Pons (tissue), 1 donor: ENCODE results near the gene AGPAT3.

ENCODE experiments used
- DNase-seq: peaks from one replicate; pipeline ENCODE4 v3.0.0-alpha.2; 2016; ENCODE audit warnings: low spot score

AGPAT3 gene

DNA sequence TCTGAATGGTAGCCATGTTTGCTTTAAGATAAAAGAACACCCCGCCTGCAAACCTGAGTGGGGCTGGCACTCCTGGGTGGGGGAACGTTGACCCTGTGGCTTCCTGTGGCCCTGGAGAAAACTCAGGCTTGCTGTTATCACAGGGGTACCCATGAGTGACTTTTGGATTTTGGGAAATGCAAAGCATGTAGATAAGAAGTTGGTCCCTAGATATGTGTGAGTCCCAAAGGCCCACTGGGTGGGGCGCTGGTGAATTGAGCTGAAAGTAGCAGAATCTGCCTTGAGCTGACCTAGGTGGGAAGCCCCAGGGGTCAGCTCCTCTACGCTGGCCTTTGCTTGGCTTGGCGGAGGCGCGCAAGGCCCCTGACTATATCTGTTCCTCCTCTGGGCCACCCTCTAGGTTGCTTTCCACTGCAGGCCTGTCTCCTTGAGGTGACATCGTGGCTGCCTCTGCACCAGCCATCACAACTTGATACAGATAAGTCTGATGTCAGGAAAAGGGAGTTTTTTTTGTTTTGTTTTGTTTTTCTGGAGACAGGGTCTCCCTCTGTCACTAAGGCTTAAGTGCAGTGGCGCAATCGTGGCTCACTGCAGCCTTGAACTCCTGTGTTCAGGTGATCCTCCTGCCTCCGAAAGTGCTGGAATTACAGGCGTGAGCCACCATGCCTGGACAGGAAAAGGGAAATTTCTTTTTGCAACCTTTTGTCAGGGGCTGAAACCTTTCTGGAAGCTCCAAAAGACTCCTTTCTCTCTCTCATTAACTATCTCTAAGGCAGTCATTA, 72.2 kb downstream of the AGPAT3 start:
- DNase-seq: no peak

DNA sequence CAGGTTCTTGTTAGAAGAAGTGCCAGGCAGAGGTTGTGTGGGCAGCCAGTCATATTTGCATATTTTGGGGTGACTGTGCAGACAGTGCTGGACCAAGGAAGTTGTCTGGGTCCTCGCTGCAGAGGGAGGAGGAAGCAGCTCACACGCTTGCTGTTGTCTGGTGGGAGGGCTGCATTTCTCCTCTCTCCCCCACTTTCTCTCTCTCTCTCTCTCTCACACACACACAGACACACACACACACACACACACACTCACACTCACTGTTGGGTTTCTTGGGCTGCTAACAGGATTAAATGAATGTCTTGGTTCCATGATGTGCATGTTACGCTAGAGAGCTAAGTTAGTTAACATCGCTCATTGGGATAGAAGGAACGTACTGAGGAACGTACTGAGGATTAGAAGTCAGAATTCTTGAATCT, 72.9 kb downstream of the AGPAT3 start:
- no peak for DNase-seq

DNA sequence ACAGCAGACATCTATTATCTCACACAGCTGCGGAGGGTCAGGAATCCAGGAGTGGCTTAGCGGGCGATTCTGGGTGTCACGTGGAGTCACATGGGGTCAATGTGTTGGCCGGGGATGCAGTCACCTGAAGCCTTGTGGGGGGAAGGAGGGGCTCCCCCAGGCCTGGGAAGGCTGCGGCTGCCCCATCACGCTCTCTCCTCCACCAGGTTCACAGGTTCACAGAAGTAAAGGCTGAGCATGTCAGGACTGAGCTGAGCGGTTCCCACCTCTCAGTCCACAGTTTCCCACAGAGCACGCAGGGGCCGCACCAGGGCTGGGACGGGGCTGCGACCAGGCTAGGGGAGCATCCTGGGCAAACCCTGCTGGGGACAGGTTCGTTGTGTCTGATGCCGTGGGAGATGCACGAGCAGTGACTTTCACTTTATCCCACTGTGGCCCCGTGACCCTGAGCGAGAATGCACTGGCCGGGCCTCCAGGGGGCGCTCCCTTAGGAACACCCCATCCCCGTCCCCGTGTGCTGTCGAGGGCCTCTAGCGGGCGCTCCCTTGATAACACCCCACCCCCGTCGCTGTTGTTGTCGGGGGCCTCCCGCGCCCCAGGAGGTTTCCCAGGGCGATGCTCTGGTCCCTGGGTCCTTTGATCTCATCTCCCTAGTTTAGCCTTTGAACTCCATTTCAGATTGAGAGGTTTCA, 73.9 kb downstream of the AGPAT3 start:
- DNase-seq: peak; percentile 67

DNA sequence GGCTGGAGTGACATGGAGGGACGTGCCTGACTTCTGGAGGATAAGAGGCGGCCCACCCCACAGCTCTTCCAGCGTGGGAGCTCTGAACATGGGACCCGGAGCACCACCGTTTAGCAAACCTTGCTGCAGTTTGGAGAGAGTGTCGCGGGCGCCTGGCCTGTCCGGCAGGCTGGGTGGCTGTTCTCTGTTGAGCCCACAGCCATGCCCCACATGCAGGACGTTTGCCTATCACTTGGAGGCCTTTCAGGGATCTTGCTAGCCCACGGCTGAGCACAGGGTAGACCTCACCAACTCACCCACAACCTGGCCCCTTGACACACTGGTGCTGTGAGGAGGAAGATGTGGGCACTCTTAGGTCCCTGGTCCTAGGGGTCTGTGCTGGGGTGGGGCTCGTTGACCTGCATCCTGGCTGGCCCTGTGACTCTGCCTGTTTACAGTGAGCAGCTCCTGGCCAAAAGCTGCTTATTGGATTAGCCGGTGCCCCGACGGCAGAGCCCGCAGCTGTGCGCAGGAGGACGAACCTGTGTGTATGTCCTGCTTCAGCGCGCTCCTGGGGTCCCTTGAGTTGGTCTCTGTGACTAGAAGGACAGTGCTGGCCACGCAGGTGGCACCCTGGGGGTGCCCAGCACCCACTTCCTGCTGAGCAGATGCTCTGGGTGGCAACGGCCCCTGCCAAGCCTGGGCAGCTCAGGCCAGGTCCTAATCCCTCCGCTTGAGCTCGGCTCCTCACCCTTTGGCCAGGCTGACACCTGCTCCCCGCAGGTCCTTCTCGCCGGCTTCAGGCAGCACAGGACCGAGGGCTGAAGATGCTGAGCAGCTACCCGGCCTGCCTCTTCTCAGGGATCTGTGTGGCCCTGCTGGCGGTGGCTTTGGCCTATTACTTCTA, 74.7 kb downstream of the AGPAT3 start:
- no peak for DNase-seq

DNA sequence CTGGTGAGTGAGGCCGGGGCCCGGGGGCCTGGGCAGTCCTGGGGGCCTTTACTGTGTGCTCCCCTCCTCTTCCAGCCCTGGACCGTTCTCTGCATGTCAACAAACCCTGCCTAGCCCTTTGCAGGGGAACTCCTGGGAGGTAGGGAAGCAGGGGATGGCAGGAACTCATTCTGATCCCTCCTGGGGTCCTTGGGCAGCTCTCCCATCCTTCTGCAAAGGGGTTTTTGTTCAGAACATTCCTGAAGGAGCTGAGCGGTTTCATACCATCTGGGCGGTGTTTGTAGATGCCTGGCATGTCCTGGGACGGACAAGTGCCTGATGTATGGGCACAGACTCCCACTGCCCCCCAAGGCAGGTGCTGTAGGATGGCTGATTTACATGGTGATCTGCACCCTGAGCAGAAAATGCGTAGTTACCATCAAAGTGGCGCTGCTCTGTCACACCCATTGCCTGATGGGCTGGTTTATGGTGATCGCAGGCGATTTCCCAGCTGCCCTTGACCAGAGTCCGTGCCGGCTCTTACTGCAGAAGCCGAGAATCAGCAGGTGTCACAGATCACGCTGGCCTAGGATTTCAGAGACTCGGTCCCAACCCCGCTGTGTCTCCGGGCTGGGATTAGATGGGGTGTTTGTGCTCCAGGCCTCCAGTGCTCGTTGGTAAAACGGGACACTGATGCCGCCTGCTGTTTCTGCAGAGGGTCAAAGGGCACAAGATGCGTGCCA, 75.5 kb downstream of the AGPAT3 start:
- no peak for DNase-seq

DNA sequence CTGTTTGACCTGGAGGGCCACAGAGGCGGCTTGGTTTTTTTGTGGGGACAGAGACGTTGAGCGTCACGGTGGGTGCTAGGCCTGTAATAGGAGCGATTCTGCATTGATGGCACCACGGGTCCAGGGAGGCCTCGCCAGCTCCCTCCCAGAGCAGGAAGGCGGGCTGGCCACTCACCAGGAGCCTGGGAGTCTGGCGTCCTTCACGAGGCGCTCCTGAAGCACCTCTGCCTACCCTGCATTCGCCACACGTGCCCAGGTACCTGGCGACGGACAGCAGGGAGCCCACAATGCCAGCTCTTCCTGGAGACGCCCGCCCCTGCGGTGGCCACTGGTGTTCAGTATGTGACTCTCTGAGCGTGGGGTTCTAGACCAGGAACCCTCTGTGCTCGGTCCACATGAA, 77.2 kb downstream of the AGPAT3 start:
- no peak for DNase-seq

DNA sequence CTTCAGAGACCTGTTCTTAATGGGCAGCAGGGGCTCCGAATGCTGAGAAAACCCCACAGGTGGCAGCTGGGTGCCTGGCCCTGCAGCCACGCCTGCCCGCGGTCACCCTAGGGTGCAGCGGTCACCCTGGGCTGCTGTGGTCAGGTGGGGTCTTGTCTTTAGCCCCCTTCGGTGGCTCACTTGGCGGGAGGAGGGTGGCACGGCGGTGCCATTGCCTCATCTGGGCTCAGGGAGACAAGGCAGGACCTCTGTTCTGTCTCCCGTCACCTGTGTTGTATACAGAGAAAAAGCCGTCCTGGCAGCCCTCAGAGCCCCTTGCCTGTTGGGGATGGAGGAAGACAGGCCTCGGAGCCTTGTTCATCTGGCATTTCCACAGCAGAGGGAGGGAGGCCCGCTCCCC, 77.6 kb downstream of the AGPAT3 start:
- no peak for DNase-seq

DNA sequence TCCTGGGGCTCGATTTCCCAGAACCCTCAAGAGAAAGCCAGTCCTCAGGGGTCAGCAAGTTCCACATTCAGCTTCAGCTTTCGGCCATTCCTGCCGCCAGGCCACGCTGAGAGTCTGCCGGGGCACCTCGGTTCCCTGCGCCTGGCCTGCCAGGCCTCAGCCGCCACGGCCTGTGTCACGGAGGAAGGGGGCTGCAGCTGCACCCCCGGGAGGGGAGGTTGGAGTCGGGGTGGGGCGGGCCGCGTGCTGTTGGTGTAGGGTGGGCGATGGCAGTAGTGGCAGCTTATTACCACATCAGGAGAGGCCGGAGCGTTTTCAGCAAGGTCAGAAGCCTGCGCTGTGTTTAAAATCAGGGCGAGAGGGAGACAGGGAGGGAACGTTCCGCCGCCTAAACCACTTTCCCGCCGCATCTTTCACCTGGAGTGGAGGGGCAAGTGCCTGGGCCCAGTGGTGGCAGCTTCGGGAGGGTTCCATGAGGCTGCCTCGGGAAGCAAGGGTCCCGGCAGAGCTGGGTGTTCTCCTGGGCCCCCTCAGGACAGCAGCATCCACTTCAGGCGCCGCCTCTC, 78.6 kb downstream of the AGPAT3 start:
- DNase-seq: no peak

DNA sequence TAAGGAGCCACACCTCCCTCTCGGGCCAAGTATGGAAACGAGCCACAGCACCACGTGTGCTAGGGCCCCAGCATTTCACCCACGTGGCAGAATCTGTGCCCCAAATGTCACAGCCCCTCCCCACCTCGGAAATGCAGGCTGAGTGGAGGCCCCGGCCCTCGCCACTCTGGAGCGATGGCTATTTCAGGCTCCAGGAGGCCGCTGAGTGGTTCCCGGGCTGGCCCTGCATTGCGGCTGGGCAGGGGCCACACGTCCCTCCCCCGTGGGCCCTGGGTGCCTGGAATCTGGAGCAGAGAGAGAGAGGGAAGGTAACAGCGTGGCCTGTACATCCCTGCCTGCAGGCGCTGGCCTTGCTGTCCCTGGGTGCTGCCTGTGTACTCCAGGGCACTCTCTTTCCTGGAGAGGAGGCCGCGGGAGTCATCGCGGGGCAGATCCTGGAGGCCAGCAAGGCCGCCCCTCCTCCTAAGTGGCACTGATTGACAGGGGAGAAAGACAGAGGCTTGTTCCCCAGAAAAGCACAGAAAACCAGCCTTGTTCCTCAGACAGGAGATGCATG, 79.1 kb downstream of the AGPAT3 start:
- no peak for DNase-seq

DNA sequence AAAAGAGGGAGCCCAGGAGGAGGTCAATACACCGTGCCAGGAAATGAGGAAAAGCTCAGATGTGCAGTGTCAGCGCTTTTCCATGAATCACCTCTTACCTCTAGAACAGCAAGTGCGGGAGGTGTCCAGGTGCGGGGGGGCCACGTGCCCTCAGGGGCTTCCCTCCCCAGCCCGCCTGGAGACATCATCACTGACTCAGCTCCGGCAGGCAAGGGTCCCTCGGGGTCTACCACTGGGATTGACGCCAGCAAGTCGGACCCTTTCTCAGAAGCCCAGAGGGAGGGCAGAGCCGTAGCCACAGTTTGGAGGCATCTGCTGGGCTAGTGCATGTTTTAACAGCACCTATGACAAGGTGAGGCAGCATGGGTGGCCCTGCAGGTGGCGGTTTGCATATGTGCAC, 79.7 kb downstream of the AGPAT3 start:
- DNase-seq: no peak

DNA sequence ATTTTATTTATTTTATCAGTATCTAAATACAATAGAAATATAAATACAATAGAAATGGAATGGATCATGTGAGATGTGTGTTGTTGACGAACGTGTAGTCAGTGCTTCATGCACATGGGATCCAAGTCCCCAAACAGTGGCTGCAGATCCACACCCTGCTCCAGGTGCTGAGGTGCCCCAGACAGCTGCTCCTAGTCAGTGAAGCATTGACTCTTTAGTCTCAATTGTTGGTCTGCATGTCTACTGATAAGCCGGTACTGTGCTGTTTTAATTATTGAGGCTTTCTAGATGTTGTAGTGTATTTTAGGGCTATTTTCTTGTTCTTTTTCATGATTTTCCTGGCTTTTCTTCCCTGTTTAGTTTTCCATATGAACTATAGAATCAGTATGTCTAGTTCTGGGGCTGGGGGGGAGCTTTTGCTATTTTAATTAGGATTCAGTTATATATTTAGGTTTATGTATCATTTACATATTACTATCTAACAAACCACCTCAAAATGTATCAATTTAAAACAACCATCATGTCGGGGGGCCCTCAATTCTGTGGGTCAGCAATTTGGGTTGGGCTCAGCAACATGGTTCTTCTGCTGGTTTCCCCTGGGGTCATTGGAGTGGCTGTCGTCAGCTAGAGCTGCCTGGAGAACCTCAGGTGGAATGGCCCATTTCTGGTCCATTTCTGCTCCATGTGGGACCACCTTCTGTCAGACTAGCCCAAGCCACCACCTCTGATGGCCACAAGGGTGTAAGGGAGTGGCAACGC, 83.9 kb downstream of the AGPAT3 start:
- DNase-seq: no peak

DNA sequence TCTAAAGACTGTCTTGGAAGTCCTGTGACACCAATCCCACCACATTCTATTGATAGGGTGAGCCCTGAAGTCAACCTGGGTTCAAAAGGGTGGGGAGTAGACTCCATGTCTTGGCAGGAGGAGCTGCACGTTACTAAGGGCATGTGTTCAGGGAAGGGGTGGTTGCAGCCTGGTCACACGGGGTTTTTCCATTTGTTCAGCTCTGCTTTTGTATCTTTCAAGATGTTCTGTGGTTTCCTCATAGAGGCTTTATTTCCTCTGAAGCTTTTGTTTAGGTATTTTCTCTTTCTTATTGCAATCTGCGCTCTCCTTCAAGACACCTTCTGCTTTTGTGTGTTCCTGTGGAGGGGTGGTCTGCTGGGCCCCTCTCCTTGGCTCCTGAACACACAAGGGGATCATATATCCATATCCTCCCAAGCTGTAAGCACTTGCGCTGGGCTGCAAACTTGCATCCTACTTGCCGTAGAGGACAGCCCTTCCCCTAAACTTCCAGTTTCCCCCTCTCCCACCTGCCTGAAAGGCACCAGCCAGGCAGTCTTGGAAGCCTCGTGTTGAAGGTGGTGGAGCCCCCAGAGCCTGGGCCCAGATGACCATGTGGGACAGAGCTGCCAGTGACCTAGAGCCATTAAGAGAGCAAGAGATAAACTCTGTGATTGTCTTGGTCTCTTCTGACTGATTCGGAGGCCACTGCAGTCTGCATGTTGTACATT, 84.6 kb downstream of the AGPAT3 start:
- no peak for DNase-seq

DNA sequence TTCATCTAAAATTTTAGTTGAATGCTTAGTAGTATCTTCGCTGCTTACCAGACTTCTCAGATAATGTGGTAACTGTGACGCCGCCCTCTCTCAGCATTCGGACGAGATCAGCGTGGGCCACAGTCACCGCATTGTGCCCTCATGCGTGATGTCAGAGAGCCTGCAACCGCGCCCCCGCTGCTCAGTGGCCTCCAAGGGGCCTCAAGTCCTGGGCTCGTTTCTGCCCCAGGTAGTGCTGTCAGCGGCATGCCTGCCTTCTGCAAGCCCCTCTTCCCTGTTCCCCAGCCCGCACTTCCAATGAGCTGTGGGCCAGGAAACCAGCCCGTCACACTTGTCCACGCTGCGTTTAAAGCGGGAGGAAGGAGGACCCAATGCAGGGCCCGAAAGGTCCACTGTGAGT, 85.5 kb downstream of the AGPAT3 start:
- DNase-seq: no peak

DNA sequence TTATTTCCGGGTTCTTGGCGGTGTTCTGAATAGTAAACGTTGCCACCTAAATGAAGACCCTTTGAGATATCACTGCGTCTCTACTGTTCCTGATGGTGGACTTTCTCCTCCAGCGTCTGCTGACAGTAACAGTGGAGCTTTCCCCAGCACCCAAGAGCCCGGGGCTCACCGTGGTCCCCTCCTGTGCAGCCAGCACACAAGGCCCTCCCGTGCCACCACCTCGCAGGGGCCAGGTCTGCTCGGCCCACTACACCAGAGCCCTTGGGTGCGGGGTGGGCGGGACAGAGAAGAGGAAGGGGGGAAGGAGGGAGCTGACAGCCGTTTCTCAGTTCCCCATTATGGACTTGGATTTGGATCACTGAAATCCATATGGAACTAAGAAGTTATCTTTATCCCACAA, 85.9 kb downstream of the AGPAT3 start:
- DNase-seq: no peak

DNA sequence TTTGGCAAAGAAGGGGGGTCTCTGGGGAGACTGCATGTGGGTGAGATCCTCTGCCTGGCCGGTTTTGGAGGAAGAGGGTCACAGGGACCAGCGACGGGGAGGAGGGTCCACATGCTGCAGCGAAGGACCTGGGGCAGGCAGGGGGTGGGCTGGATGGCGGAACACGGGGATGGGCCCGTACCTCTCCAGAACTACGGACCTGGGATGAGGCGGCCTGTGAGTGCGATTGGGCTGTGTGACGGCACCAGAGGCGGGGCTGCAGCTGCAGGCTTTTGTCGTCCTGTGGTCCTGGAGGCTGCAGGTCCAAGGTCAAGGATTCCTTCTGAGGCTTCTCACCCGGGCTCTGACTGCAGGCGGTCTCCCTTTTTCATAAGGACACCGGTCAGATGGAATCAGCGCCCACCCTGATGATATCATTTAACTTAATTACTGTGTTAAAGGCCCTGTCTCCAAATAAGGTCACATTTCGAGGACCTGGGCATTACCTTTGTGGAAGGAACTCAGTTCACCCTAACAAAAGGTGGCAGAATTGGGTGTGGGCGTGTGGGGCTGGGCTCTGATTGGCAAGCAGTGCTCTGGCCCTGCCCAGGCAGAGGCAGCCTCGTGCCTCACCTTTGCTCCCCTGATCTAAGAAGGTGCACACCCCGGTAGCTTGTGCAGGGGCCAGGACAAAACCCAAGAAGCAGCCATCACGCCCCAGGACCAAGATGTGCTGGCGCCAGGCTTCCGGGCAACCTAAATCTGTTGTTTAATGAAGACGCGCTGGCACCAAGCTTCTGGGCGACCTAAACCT, 87.1 kb downstream of the AGPAT3 start:
- no peak for DNase-seq

DNA sequence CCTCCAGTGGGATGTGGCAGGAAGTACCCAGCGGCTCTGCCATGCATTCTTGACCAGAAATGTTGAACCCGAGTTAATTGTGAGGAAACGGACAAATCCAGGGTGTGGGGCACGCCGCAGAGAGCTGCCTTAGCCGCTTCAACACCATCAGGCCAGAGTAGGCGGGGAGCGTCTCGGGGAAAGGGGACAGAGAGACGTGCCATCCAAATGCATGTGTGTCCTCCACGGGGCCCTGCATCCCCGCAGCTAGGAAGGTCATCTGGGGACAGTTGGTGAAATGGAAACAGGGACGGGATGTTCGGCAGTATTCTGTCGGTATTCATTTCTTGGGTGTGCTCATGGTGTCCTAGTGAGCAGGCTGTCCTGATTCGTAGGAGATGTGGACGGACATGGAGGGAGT, 88.0 kb downstream of the AGPAT3 start:
- DNase-seq: no peak

DNA sequence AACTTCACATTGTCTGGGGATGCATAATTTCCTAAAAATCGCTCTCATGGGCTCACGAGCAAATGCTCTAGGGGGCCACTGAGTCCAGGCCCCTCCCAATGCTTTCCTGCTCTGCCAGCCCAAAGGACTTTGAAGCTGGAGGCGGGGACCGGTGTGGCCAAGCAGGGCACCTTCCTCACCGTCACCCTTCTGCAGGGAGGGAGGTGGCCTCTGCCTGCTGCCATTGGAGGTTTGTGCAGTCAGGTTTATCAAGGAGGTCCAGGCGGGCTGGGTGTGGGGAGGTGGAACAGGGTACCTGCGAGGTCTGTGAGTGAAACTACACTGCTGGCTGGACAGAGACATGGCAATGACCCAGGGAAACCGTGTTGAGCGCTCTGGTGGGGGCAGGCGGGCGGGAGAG, 89.0 kb downstream of the AGPAT3 start:
- no peak for DNase-seq

DNA sequence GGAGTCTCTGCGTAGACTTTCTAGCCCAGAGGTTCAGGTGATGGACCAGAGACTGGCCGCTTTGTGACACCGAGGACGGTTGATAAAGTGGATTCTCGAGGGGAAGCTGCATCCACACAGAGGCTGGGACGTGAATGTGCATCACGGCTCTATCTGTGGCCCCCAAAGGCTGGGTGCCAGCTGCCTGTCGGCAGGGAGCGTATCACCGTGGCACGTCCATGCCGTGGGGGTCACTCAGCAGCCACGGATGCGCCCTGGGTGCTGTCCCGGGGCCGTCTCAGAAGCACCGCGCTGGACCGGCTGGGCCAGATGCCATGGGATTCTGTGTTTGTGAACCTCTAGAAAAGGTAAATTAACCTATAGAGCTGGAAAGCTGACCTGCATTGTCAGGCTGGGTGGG, 89.9 kb downstream of the AGPAT3 start:
- DNase-seq: no peak

DNA sequence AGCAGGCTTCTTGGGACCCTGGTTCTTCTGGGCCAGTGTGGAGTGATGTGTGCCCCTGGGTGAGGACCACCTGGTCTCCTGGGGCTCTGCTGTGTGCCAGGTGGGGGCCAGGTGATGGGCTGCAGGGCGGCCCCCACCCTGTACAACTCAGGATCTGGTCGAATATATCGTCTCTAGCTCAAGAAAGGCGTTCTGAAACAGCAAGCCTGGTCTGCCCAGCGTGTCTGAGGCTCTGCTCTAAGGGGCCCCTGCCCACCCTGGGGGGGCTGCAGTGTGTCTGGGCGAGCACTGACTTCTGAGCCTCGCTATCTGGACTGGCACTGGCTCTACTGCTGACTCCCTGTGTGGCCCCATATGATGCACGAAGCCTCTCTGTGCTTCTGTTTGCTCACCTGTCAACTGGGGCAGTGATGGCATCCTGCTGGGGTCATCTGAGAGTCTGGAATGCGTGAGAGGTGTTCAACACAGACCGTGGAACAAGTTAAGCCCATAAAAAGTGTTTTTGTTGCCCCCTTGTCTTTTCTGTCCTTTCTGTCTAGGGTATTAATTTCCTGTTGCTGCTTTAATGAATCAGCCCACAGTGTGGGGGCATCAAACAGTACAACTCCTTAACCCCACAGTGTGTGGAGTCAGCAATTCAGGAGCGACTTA, 91.1 kb downstream of the AGPAT3 start:
- DNase-seq: no peak
